ENCODE data around the gene ZNFX1. TPM values are rescaled to one million over a fixed set of nuclear protein-coding genes. Genes with fewer than 3 reads are reported as not detected.

ZNFX1 gene
- total and polyA plus RNA-seq, 4 donors, result 10.4 to 59.4 (median 35.5) TPM

- H3K36me3 ChIP-seq (ENCODE audit: control insufficient read depth in 1 of 2, insufficient read depth in 2 of 2, low read length in 1 of 2), result peaks cover 6% of the 10 kb centered on the region in 2 donors
- intact Hi-C loops (cut with DNase I), result no loop called here
- no peaks in the 10 kb centered on the region for H3K4me1 ChIP-seq (ENCODE audit: control insufficient read depth in 1 of 2, insufficient read depth in 2 of 2, low read length in 2 of 2)
- ATAC-seq (ENCODE audit: low FRiP score), result peak; percentile 12
- H3K4me3 ChIP-seq (ENCODE audit: low read length in 2 of 2), result peak overlapping the region; percentile 48 to 65
- H3K27ac ChIP-seq (ENCODE audit: low read depth in 1 of 2, low read length in 2 of 2), result peak overlapping the region; percentile 32 to 70
- H3K9me3 ChIP-seq (ENCODE audit: control insufficient read depth, low read length), result no peaks in the 10 kb centered on the region
- DNase-seq, result peak; percentile 69 to 80
- no peaks in the 10 kb centered on the region for H3K27me3 ChIP-seq (ENCODE audit: control insufficient read depth in 1 of 2, insufficient read depth in 2 of 2, low read length in 1 of 2)
- WGBS, 2 donors, result 1% methylated on average over 27 to 31 of the region's 31 CpGs
Observed at GRCh38 chr20:49276961-49277785, 684 bp downstream of the ZNFX1 start.

GRCh38 chr20:49276161-49276960 lies 1.5 kb downstream of the ZNFX1 start:
- Histone ChIP-seq H3K27me3 (ENCODE audit: control insufficient read depth in 1 of 2, insufficient read depth in 2 of 2, low read length in 1 of 2) (no peaks in the 10 kb centered on the region), H3K36me3 (ENCODE audit: control insufficient read depth in 1 of 2, insufficient read depth in 2 of 2, low read length in 1 of 2) (peaks cover 4 to 6% of the 10 kb centered on the region in 2 donors), H3K4me3 (ENCODE audit: low read length in 2 of 2) (peak overlapping the region; percentile 48 to 65), H3K27ac (ENCODE audit: low read depth in 1 of 2, low read length in 2 of 2) (peak overlapping the region; percentile 32 to 72), H3K9me3 (ENCODE audit: control insufficient read depth, low read length) (no peaks in the 10 kb centered on the region), H3K4me1 (ENCODE audit: control insufficient read depth in 1 of 2, insufficient read depth in 2 of 2, low read length in 2 of 2) (no peaks in the 10 kb centered on the region)
- WGBS, 2 donors, result 0% methylated on average over 3 of the region's 3 CpGs
- ATAC-seq (ENCODE audit: low FRiP score), result peak; percentile 44
- intact Hi-C loops (cut with DNase I), result no loop called here
- no peak for DNase-seq

- Histone ChIP-seq H3K4me3 (ENCODE audit: low read length in 2 of 2) (no peak overlapping the region), H3K27me3 (ENCODE audit: control insufficient read depth in 1 of 2, insufficient read depth in 2 of 2, low read length in 1 of 2) (no peaks in the 10 kb centered on the region), H3K36me3 (ENCODE audit: control insufficient read depth in 1 of 2, insufficient read depth in 2 of 2, low read length in 1 of 2) (peaks cover 3 to 6% of the 10 kb centered on the region in 2 donors), H3K27ac (ENCODE audit: low read depth in 1 of 2, low read length in 2 of 2) (no peak overlapping the region), H3K4me1 (ENCODE audit: control insufficient read depth in 1 of 2, insufficient read depth in 2 of 2, low read length in 2 of 2) (peaks cover 0 to 2% of the 10 kb centered on the region in 2 donors), H3K9me3 (ENCODE audit: control insufficient read depth, low read length) (no peaks in the 10 kb centered on the region)
- ATAC-seq (ENCODE audit: low FRiP score), result no peak
- 33 to 36% methylated on average over 2 of the region's 2 CpGs for WGBS, 2 donors
- intact Hi-C loops (cut with DNase I), result no loop called here
- DNase-seq, result no peak
Observed at GRCh38 chr20:49275636-49276035, 2.2 kb downstream of the ZNFX1 start.

GRCh38 chr20:49275216-49275615 lies 2.6 kb downstream of the ZNFX1 start:
- Histone ChIP-seq H3K4me1 (ENCODE audit: control insufficient read depth in 1 of 2, insufficient read depth in 2 of 2, low read length in 2 of 2) (peaks cover under 1 to 6% of the 10 kb centered on the region in 2 donors), H3K27me3 (ENCODE audit: control insufficient read depth in 1 of 2, insufficient read depth in 2 of 2, low read length in 1 of 2) (no peaks in the 10 kb centered on the region), H3K4me3 (ENCODE audit: low read length in 2 of 2) (no peak overlapping the region), H3K9me3 (ENCODE audit: control insufficient read depth, low read length) (no peaks in the 10 kb centered on the region), H3K27ac (ENCODE audit: low read depth in 1 of 2, low read length in 2 of 2) (no peak overlapping the region), H3K36me3 (ENCODE audit: control insufficient read depth in 1 of 2, insufficient read depth in 2 of 2, low read length in 1 of 2) (peaks cover 3 to 10% of the 10 kb centered on the region in 2 donors)
- WGBS, 2 donors, result 79 to 88% methylated on average over 4 of the region's 4 CpGs
- intact Hi-C loops (cut with DNase I), result no loop called here
- no peak for ATAC-seq (ENCODE audit: low FRiP score)
- DNase-seq, result no peak

- Histone ChIP-seq H3K4me3 (ENCODE audit: low read length in 2 of 2) (no peak overlapping the region), H3K9me3 (ENCODE audit: control insufficient read depth, low read length) (no peaks in the 10 kb centered on the region), H3K36me3 (ENCODE audit: control insufficient read depth in 1 of 2, insufficient read depth in 2 of 2, low read length in 1 of 2) (peaks cover 3 to 10% of the 10 kb centered on the region in 2 donors), H3K27ac (ENCODE audit: low read depth in 1 of 2, low read length in 2 of 2) (no peak overlapping the region), H3K4me1 (ENCODE audit: control insufficient read depth in 1 of 2, insufficient read depth in 2 of 2, low read length in 2 of 2) (peaks cover 5 to 9% of the 10 kb centered on the region in 2 donors), H3K27me3 (ENCODE audit: control insufficient read depth in 1 of 2, insufficient read depth in 2 of 2, low read length in 1 of 2) (no peaks in the 10 kb centered on the region)
- ATAC-seq (ENCODE audit: low FRiP score), result no peak
- intact Hi-C loops (cut with DNase I), result no loop called here
- 88 to 89% methylated on average over 8 of the region's 8 CpGs for WGBS, 2 donors
- no peak for DNase-seq
Observed at GRCh38 chr20:49273696-49274277, 4.1 kb downstream of the ZNFX1 start.

GRCh38 chr20:49272654-49273053 lies 5.2 kb downstream of the ZNFX1 start:
- peaks cover 5 to 9% of the 10 kb centered on the region in 2 donors for H3K4me1 ChIP-seq (ENCODE audit: control insufficient read depth in 1 of 2, insufficient read depth in 2 of 2, low read length in 2 of 2)
- DNase-seq (no peak), ATAC-seq (ENCODE audit: low FRiP score) (no peak)
- H3K4me3 ChIP-seq (ENCODE audit: low read length in 2 of 2), result no peak overlapping the region
- no peaks in the 10 kb centered on the region for H3K9me3 ChIP-seq (ENCODE audit: control insufficient read depth, low read length)
- peaks cover 3 to 10% of the 10 kb centered on the region in 2 donors for H3K36me3 ChIP-seq (ENCODE audit: control insufficient read depth in 1 of 2, insufficient read depth in 2 of 2, low read length in 1 of 2)
- H3K27me3 ChIP-seq (ENCODE audit: control insufficient read depth in 1 of 2, insufficient read depth in 2 of 2, low read length in 1 of 2), result no peaks in the 10 kb centered on the region
- intact Hi-C loops (cut with DNase I), result no loop called here
- H3K27ac ChIP-seq (ENCODE audit: low read depth in 1 of 2, low read length in 2 of 2), result no peak overlapping the region
- 58 to 73% methylated on average over 1 of the region's 1 CpG for WGBS, 2 donors

GRCh38 chr20:49270736-49271135 lies 7.1 kb downstream of the ZNFX1 start:
- intact Hi-C loops (cut with DNase I), result no loop called here
- peaks cover 5 to 11% of the 10 kb centered on the region in 2 donors for H3K4me1 ChIP-seq (ENCODE audit: control insufficient read depth in 1 of 2, insufficient read depth in 2 of 2, low read length in 2 of 2)
- no peaks in the 10 kb centered on the region for H3K27me3 ChIP-seq (ENCODE audit: control insufficient read depth in 1 of 2, insufficient read depth in 2 of 2, low read length in 1 of 2)
- H3K36me3 ChIP-seq (ENCODE audit: control insufficient read depth in 1 of 2, insufficient read depth in 2 of 2, low read length in 1 of 2), result peaks cover 3 to 11% of the 10 kb centered on the region in 2 donors
- 94 to 96% methylated on average over 5 of the region's 5 CpGs for WGBS, 2 donors
- no peak overlapping the region for H3K4me3 ChIP-seq (ENCODE audit: low read length in 2 of 2)
- ATAC-seq (ENCODE audit: low FRiP score) (no peak), DNase-seq (no peak)
- no peaks in the 10 kb centered on the region for H3K9me3 ChIP-seq (ENCODE audit: control insufficient read depth, low read length)
- H3K27ac ChIP-seq (ENCODE audit: low read depth in 1 of 2, low read length in 2 of 2), result no peak overlapping the region

GRCh38 chr20:49270177-49270576 lies 7.7 kb downstream of the ZNFX1 start:
- peaks cover 5 to 11% of the 10 kb centered on the region in 2 donors for H3K4me1 ChIP-seq (ENCODE audit: control insufficient read depth in 1 of 2, insufficient read depth in 2 of 2, low read length in 2 of 2)
- H3K36me3 ChIP-seq (ENCODE audit: control insufficient read depth in 1 of 2, insufficient read depth in 2 of 2, low read length in 1 of 2), result peaks cover under 1 to 12% of the 10 kb centered on the region in 2 donors
- H3K4me3 ChIP-seq (ENCODE audit: low read length in 2 of 2), result peak overlapping the region in 1 of 2 donors; percentile 9
- DNase-seq (no peak), ATAC-seq (ENCODE audit: low FRiP score) (no peak)
- intact Hi-C loops (cut with DNase I), result no loop called here
- no peak overlapping the region for H3K27ac ChIP-seq (ENCODE audit: low read depth in 1 of 2, low read length in 2 of 2)
- H3K9me3 ChIP-seq (ENCODE audit: control insufficient read depth, low read length), result no peaks in the 10 kb centered on the region
- H3K27me3 ChIP-seq (ENCODE audit: control insufficient read depth in 1 of 2, insufficient read depth in 2 of 2, low read length in 1 of 2), result no peaks in the 10 kb centered on the region
- 64 to 65% methylated on average over 7 of the region's 7 CpGs for WGBS, 2 donors

Data from aorta (tissue), 5 donors.